Measurements from ENCODE around the gene ADAM8. TPM values are rescaled to one million over a fixed set of nuclear protein-coding genes. Genes with fewer than 3 reads are reported as not detected.

ADAM8 gene
- total RNA-seq, 1 donor from 2014 or later, result 1.5 TPM

DNA sequence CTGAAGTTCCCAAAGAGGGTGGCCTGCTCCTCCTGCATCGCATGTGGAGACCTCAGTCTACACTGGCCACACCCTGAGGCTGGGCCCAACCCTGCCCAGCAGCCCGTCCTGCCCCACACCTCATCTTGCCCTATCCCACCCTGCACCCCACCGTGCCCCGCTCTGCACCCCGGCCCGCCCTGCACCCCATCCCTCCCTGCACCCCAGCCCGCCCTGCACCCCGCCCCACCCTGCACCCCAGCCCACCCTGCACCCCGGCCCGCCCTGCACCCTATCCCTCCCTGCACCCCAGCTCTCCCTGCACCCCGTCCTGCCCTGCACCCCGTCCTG, 24.5 kb downstream of the ADAM8 start:
- no peak for DNase-seq (ENCODE audit: extremely low read depth, low read depth, low spot score)

DNA sequence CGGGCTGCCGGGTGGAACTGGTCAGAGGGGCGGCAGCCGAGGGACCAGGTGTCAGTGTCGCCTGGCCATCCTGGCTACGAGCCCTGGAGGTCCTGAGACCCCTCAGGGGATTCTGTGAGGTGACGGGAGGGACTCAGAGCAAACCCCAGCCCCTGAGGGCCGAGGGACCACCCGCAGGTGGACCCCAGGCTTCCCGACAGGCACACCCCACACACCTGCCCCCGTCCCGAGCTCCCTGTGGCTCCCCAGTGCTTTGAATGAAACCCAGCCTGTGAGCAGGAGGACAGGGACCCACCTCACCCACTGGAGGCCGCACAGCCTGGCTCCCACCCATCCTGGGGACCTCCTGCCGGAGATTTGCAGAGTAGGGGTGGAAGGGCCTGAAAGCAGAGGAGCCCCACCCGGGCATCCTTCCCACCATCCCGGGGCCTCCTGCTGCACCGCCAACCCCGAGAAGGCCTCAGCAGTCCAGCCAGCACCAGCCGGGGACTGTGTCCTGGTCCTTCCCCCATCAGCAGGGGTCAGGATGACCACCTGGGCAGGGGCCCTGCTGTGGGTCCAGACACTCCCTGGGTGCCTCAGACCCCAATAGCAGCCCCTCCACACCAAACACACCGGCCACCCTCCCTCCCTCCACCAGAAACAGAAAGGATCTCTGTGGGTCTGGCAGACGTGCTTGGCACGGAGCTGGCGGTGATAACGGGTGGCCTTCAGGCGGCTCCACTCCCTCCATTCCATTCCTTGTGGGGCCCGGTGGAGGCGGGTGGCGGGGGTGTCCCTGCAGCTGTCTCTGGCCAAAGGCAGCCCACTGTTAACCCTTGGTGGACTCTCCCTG, 25.1 kb downstream of the ADAM8 start:
- DNase-seq (ENCODE audit: extremely low read depth, low read depth, low spot score), result no peak

DNA sequence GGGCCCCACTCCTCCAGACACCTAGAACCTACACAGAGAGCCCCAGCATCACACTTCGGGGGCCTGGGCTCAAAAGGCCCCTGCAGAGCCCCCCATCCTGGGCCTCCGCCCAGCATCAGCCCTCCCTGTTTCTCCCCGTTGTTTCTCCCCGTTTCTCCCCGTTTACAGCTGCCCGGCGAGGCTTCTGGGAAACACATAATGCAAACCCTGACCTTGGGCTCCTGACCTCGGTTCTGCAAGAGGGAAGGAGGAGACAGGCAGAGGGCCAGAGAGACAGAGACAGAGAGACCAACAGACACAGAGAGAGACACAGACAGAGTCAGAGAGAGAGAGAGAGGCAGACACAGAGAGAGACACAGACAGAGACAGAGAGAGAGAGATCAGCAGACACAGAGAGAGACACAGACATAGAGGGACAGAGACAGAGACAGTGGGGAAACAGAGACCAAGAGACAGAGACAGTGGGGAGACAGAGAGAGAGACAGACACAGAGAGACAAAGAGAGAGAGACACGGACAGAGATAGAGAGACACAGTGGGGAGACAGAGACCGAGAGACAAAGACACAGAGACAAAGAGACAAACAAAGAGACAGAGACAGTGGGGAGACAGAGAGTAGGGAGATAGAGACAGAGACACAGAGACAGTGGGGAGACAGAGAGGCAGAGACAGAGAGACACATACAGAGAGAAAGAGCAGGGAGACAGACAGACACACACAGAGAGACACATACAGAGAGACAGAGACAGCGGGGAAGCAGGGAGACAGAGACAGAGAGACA, 26.5 kb downstream of the ADAM8 start:
- no peak for DNase-seq (ENCODE audit: extremely low read depth, low read depth, low spot score)

DNA sequence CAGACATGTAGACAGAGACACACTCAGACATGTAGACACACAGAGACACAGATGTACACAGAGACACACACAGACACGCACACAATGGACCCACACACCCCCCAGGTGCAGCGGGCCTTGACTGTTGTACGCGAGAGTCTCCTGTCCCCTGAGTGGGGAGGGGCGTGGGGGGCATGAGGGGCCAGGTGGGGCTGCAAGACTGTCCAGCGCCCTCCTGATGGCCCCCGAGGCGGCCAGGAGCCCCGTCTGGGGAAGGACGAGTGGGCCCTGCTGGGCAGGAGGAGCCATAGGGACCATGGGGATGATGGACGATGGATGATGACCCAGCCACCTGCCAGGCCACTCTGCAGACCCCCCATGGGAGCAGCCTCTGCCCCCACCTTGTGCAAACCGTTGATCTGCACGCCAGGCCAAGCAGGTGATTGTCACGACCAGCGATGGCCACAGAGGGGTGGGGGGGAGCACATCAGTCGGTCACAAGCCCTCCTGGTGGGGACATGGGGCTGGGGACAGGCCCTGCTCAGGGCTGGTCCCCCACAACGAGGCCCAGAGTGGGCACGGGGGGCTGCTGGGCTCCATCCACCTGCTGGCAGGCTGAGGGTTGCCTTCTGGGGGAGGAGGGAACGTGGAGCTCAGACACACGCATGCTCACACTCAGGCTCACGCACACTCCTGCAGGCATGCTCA, 27.4 kb downstream of the ADAM8 start:
- DNase-seq (ENCODE audit: extremely low read depth, low read depth, low spot score), result no peak

DNA sequence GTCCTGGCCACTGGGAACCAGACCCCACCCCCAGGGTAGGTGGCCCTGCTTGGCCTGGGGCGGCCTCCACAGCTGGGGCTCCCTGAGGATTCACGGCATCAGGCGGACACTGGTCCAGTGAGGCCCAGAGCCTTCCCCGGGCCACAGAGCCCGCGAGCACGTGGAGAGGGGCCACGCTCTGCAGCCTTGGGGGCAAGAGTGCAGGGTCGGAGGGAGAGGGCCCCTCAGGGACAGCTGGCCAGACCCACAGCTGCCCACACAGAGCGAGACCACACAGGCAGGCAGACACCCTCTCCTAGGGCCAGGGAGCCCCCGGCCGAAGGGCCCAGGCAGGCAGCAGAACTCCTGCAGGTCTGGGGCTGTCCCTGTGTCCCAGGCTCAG, 28.3 kb downstream of the ADAM8 start:
- no peak for DNase-seq (ENCODE audit: extremely low read depth, low read depth, low spot score)

DNA sequence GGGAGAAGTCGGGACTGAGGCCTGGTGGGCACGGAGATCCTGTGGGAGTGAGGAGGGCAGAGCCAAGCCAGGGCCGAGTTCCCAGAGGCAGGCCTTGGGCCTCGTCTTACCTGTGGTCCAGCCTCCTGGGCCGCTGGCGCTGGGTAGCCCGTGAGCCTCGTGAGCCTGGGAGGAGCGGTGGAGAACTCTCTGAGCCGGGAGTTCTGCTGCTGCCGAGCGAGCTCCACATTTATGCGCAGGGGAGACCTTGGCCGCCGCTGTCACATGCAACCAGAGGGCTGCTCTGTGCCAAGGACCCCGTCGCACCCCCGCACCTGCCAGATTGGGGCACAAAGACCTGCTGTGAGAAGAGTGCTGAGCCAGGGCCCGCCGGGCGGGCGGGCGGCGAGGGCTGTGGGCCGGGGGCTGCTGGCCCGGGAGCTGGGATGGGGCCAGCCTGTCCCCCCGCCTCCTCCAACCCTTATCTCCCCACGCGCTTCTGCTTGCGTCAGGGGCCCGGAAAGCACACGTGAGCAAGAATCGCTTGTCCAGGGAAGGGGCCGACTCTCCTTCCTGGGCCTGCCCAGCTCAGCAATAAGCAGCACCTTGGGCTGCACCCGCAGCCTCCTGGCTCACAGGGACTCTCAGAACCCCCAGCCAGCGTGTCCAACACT, 28.9 kb downstream of the ADAM8 start:
- DNase-seq (ENCODE audit: extremely low read depth, low read depth, low spot score), result no peak

DNA sequence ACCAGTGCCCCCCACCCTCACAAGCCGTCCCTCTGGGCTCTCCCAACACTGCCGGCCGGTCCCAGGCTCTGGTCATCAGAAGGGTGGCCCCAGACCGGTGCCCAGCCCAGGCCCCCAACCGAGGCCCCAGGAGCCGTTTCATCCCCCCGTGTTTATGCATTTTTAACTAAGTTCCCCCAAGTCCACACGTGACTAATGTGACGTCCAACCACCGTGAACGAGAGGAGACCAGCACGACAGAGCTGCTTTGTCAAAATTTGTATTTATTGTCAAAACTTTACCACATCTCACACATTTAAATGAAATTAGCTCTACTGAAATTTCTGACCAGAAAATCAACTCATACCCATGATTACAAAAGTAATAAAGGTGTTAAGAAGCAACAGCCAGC, 30.4 kb downstream of the ADAM8 start:
- DNase-seq (ENCODE audit: extremely low read depth, low read depth, low spot score), result no peak

DNA sequence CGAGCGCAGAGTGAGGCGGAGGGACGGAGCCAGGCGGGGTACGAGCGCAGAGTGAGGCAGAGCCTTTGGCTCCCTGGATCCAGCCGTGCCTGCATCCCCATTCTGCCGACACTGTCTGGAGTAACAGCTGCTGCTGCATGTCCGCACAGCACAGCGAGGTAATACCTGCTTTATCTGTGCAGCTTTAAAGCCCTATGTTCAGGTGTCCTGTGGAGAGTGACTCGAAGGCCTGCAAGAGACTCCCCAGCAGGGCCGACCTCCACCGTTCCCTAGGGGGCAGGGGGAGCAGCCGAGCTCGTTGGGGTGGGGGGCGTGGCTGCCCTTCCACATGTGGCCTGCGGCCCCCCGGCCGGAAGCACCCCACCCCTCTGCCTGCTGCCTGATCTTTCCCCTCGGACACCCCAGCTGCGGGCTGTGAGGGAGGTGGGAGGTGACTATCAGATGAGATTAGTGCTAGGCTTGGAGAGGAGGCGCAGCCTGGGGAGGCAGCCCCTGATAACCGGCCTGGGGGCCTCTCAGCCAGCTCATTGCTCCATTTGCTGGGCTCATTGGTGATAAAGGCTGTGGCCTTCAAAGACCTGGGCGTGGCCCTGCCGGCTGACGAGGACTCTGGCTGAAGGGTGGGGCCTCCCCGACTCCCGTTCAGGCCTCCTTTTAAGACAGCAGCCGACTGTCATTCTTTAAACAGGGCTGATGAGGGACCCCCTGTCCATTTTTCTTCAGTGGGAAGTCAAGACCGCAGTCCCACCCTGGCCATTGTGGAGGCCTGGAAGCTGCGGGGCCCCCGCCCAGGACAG, 31.0 kb downstream of the ADAM8 start:
- DNase-seq (ENCODE audit: extremely low read depth, low read depth, low spot score), result no peak

DNA sequence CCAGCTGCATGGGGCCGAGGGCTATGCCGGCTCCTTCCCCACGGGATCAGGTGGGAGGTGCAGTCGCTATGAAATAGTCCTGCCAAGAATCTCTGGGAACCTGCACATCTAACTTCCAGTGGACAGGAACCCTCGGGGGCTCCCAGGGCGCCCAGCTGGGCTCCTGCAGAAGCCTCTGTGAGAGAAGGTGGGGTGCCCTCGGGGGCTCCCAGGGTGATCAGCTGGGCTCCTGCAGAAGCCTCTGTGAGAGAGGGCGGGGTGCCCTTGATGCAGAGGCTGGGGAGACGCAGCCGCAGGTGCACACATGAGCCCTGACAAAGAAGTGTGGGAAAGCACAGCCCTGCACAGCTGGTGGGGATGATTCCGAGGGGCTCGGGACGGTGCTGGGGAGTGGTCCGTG, 33.1 kb downstream of the ADAM8 start:
- DNase-seq (ENCODE audit: extremely low read depth, low read depth, low spot score), result no peak

DNA sequence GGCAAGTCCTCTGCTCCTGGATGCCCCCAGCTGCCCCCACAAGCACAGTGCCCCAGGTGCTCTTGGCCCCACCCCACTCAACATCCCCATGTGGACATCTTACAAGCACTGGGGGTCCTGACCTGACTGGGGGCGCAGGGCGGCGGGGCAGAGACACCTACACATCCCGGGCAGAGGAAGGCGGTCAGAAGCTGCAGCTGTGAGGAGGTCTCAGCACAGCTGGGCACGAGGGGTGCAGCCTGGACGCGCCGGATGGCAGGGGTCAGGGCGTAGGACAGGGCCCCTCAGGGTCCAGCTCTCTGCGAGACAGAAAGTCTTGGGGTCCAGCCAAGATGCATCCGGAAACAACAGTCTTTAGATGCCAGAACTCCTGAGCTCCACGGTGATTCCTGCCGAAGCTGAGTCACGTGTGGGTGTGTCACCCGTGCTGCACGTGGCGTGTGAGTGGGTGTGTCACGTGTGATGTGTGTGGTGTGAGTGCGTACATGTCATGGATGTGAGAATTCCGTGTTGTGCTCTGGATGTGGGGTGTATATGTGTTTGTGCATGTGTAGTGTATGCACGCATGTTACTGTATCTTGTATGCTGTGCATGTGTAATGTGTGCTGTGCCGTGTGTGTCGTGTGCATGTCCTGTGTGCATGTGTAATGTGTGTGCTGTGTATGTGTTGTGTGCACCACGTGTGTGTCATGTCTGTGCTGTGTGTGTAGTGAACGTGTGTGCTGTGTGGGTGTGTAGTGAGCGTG, 33.9 kb downstream of the ADAM8 start:
- DNase-seq (ENCODE audit: extremely low read depth, low read depth, low spot score), result no peak

DNA sequence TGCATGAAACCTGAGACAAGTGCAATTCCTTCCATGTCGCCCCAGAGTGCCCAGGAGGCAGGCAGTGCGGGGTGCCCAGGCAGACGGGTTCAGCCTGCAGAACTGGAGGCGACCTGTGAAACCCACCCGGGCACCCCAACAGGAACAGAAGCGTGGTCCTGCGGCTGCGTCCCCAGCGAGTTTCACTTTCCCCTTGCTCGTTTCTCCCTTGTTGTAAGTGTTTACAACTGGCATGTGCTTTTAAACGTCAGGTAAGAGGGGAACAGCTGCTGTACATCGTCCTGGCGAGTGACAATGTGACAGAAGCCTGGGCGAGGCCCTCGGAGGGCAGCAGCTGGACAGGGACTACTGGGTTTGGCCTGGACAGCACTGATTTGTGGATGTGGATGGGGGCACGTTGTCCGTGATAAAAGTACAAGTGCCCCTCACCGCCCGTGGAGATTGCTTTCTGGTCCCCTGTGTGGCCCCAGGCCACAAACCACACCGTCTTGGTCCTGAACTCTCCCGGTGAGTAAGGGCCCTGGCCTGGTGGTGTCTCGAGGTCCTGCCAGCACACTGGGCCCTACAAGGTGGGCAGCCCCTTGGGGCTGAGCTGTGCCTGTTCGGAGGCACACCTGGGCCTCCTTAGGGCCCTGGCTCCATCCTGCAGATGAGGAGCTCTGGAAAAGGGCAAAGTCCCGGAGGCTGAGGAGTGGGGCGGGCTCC, 35.0 kb downstream of the ADAM8 start:
- DNase-seq (ENCODE audit: extremely low read depth, low read depth, low spot score), result no peak

DNA sequence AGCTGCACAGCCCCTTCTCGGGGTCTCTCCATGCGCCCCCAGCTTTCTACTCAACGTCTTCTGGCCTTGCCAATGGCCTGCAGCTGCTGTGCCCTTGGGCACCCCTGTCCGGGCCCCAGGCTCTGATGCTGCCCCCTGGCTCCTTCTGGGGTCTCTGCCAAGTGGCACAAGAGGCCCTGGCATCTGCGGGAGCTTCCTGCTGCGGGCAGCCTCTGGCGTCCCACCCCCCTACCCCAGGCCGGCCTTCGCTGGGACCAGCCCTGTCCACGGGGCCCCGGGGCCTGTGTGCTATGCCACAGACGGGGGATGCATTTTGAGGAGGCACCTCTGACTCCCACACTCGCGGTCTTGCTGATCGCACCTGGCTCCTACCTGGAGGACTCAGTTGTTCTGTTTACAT, 36.7 kb downstream of the ADAM8 start:
- no peak for DNase-seq (ENCODE audit: extremely low read depth, low read depth, low spot score)

DNA sequence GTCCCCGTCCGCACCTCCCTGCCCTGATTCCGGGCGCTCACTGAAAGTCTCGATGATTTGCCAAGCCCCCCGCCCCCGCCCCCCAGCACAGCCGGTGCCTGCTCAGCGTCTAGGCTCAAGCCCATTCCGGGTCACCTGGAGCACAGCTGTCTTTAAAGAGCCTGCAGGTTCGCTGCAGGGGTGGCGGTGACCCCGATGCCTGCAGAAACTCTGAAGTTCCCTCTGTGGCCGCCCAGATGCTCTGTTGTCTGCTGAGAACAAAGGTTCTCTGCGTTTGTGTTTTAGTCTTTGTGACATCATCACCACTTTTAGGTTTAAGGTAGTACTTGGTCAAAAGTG, 38.2 kb downstream of the ADAM8 start:
- DNase-seq (ENCODE audit: extremely low read depth, low read depth, low spot score), result no peak

DNA sequence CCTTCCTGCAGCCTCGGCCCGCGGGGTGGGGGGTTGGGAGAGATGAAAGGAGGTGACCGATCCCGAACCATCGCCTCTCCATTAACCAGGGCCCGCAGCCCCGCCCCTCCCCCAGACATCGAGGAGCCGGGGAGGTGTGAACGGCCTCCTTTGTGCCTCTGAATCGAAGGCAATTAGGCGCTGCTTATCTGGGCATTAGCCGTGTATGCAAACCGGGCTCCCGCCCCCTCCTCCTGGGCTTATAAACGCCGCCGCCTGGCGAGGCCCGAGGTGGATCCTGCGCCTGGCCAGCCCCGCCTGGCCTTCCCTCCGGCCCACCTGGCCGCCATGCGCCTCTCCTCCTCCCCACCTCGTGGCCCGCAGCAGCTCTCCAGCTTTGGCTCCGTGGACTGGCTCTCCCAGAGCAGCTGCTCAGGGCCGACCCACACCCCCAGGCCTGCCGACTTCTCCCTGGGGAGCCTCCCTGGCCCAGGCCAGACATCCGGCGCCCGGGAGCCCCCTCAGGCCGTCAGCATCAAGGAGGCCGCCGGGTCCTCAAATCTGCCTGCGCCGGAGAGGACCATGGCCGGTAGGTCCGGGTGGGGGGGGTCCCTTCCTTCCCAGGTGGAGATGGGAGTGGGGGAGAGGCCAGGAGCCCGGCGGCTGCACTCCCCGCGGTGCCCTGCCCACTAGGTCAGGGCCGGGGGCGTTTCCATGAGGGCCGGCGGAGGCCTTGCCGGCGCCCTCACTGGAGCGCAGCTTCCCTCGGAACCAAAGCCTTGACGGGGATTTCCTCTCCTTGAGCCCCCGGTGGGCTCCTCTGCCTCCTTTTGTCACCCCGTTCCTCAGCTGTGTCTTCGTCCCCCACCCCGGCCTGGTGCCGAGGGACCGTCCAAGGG, 38.8 kb downstream of the ADAM8 start, which contains the start of gene VENTX:
Gene VENTX (plus strand): TSS at position 268 of the 878 bp plus-strand sequence. CDS start 60 bp downstream, at position 328.
- DNase-seq (ENCODE audit: extremely low read depth, low read depth, low spot score), result no peak

DNA sequence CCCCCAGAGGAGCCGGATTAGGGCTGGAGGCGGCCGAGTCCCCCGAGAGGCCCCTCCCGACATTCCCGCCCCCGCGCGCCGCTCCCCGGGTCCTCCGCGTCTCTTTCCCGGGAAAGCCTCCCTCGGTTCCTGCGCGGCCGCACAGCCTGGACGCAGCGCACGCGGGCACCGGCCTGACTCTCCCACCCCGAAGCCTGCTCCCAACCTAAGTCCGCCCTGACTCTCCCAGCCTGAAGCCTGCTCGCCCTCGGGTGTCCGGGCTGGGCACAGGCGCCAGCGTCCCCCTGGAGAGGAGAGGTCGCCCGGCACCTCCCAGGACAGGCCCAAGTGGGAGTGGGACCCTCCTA, 39.5 kb downstream of the ADAM8 start:
- DNase-seq (ENCODE audit: extremely low read depth, low read depth, low spot score), result no peak

DNA sequence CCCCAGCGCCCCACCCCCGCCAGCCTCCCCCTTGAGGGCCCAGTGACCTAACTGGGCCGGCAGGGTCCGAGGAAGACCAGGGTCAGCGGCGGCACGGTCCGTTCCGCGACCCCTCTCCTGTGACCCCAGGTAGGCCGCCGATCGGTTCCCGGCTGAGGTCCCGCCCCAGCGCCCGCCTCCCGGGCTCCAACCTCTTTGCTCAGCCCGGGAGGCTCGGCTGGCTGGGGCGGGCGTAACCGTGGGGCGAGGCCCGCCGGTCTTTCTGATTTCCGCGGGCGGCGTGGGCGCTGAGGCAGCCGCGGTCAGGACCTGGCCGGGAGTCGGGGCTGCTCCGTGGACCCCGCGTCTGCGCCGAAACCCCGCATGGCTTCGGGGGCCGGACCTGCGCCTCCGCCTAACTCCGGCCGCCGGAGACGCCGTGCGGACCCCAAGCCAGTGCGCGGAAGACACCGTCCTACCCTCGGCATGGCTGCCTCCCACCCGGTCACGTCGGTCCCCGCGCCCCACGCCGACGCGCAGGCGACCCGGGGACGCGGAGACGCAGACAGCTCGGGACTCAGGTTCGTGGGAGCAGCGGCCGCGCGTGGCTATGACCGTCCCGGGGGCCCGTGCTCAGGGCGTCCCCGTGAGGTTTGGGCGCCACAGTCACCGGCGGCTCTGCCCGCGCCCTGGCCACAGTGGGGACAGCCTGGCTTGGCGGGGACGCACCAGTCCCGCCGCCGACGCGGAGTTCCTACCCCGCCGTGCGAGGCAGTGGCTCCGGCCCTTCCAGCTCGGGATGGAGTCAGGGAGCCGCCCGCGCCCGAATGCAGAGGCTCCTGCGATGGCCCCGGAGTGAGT, 40.0 kb downstream of the ADAM8 start:
- DNase-seq (ENCODE audit: extremely low read depth, low read depth, low spot score), result no peak

DNA sequence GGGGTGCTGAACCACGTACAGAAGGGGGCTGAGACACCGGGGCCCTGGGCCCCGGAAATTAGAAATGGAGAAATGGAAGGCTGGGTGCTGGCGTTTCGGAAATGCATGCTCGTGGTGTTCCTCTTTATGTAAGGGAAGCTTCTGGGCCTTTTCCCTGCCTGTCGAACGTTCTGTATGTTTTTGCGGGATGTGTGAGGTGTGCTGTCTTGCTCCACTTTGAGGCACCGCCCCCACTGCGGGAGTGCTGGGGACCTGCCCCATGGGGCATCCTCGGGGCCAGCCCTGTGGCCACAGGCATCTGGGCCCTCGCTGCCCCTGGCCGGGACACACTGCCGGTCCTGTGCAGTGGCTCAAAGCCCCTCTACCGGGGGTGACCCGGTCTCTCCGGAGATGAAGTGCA, 40.7 kb downstream of the ADAM8 start:
- no peak for DNase-seq (ENCODE audit: extremely low read depth, low read depth, low spot score)

Measured in glomerular endothelial cell (primary cell).